Stimulated activated CD8-positive, alpha-beta memory T cell treated with anti-CD3 and anti-CD28 coated beads, Interleukin-15, amount 100 ng/mL, for 48 hours (primary cell): ENCODE results near the gene BCL6.

Experiments
- DNase-seq, 2 donors: peaks; one replicate each; pipeline ENCODE4 v3.0.0-alpha.2; 2020; ENCODE audit warnings: low read depth in 2 of 2

BCL6 gene

DNA sequence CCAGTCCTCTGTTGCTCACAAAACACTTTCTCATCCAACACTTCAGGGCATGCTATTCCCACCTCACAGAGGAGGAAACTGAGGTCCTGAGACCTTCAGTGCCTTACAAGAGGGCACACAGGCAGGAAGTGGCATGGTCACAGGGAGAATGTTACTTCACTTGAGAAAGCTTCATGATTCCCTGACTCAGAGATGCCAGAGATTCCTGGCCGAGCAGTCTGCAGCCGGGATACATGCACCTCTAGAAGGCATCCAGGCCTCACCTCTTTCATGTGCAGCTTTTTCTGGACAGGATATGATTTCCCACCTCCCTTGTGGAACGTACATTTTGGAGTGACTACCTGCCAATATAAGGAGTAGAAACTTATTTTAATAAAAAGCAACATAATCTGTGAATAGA is 72.3 kb downstream of the BCL6 start:
- no peak for DNase-seq
